Activated naive CD8-positive, alpha-beta T cell treated with anti-CD3 and anti-CD28 coated beads, Interleukin-2, amount 10 ng/mL, durations not matched to agents 7 days and 5 days (primary cell): ENCODE data around the gene CPNE2. TPM values are rescaled to one million over a fixed set of nuclear protein-coding genes. Genes with fewer than 3 reads are reported as not detected.

ENCODE experiments used
- ATAC-seq: fragments of 150-1000 bp; cut with Tn5 transposase; one replicate; pipeline ENCODE4 v1.10.0; 2021; ENCODE audit warnings: low read depth, moderate library complexity
- POLR2A ChIA-PET: fragments of 350-600 bp; sonication (Branson Sonifier 250); formaldehyde crosslinking; loops from one replicate; lab custom pipeline; 2021; ENCODE audit warnings: antibody characterized with exemption; lab: Charles Lee
- DNase-seq: peaks from one replicate; pipeline ENCODE4 v3.0.0; 2021
- H3K27ac Mint-ChIP-seq: one replicate; pipeline ENCODE4 v1.8.0; 2022; ENCODE audit warnings: mild to moderate bottlenecking, mixed read lengths
- H3K27me3 Mint-ChIP-seq: one replicate; pipeline ENCODE4 v1.8.0; 2022; ENCODE audit warnings: mild to moderate bottlenecking, moderate library complexity, mixed read lengths
- H3K36me3 Mint-ChIP-seq: one replicate; pipeline ENCODE4 v1.8.0; 2021; ENCODE audit warnings: mild to moderate bottlenecking, mixed read lengths
- H3K4me1 Mint-ChIP-seq: one replicate; pipeline ENCODE4 v1.8.0; 2021; ENCODE audit warnings: mixed read lengths
- H3K4me3 Mint-ChIP-seq: one replicate; pipeline ENCODE4 v1.8.0; 2022; ENCODE audit warnings: mild to moderate bottlenecking, moderate library complexity, mixed read lengths
- H3K9me3 Mint-ChIP-seq: one replicate; pipeline ENCODE4 v1.8.0; 2021; ENCODE audit warnings: mixed read lengths
- total RNA-seq, 2 experiments: library from RNA; stranded (reverse); gene quantifications; one replicate each; pipeline ENCODE4 v1.2.3, GENCODE V29; 2021

The CPNE2 gene
- total RNA-seq, 2 experiments from 2014 or later = 11.0 to 11.4 TPM

DNA sequence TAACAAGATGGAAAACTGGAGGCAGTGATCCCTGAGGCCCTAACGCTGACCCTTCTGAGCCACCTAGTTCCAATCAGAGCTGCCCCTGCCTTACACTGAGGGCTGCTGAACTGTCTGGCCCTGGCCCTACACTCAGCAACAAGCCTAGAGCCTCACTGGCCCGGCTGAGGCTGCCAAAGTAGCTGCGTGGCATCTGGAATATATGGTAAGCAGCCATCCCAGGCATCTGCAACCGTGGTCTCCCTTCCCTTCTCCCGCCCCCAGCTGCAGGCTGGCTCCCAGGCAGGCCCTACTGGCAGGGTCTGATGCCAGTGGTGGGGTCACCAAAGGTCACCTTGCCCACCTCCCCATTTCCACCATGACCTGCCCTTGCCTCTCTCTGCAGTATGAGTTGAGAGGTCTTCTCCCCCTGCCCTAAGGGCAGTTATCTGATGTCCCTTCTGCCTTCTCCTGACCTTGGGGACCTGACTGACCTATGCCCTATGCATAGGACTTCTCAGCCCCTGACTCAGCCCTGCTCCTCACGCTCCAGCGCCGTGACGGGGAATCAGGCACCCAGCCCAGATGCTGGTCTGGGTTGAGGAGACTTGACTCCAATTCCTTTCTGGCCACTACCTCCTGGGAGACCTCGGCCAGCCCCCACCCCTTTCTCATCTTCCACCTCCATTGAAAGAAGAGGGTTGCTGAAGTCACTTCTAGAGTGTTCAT is 45.3 kb downstream of the CPNE2 start:
- DNase-seq = peak; percentile 22
- Mint-ChIP-seq H3K4me1 (peaks cover 57% of the 10 kb centered on the region), H3K27me3 (no peaks in the 10 kb centered on the region), H3K4me3 (no peak overlapping the region), H3K27ac (peak overlapping the region; percentile 65), H3K36me3 (peaks cover 8% of the 10 kb centered on the region), H3K9me3 (no peaks in the 10 kb centered on the region)
- POLR2A ChIA-PET = interaction anchor here (1.5 kb wide), 1 partner anchor 10 kb away, joined by 4 read pairs; no protein-coding TSS in a partner anchor
- no peak for ATAC-seq

GRCh38 chr16:57138281-57138935 is 46.0 kb downstream of the CPNE2 start:
- ATAC-seq = no peak
- H3K27ac Mint-ChIP-seq = peak overlapping the region; percentile 65
- POLR2A ChIA-PET = no interaction called here

DNA sequence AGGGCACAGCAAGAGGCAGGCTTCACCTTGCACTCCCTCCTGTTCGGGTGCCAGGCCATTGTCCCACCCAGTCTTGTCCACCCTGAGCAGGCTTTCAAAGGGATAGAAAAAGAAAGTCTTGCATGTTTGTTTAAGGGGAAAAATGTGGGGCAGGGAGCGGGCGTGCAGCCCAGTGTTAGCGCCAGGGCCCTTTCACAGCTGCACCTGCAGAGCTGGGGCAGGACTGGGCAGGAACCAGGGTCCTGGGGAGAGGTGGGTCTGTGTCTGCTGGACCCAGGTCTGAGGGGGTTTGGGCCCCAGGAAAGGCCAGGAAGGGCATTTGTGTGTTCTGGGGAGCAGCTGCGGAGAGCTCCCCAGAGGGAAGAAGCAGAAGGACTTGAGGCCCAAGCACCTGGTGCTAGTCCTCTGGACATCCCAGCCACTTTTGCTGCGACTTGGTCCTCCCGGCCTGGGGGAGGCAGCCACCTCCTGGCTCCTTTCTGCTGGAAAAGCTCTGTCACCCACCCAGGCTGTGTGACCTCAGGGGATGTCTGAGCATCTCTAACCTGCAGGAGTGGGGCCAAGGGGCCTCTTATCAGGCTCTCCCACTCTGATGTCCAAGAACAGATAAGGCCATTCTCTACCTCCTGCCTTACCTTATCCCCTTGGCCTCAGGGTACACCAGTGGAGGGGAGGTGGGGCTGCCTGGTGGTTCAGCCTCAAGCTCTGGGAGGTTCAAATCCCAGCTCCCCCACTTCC is 48.7 kb downstream of the CPNE2 start:
- POLR2A ChIA-PET = interaction anchor here (0.9 to 1.5 kb wide), 3 partner anchors 10 to 48 kb away, joined by 3 to 13 read pairs (median 4); partner anchors contain the start of gene CPNE2
- Mint-ChIP-seq H3K27ac (peak overlapping the region; percentile 93), H3K9me3 (no peaks in the 10 kb centered on the region), H3K27me3 (no peaks in the 10 kb centered on the region), H3K4me3 (no peak overlapping the region), H3K36me3 (peaks cover 8% of the 10 kb centered on the region), H3K4me1 (peaks cover 34% of the 10 kb centered on the region)
- ATAC-seq (no peak), DNase-seq (peak; percentile 31)

More at GRCh38 chr16:57138281-57138935, 46.0 kb downstream of the CPNE2 start:
- peak; percentile 22 for DNase-seq
- peaks cover 55% of the 10 kb centered on the region for H3K4me1 Mint-ChIP-seq
- H3K4me3 Mint-ChIP-seq = no peak overlapping the region
- H3K27me3 Mint-ChIP-seq = no peaks in the 10 kb centered on the region
- peaks cover 8% of the 10 kb centered on the region for H3K36me3 Mint-ChIP-seq
- H3K9me3 Mint-ChIP-seq = no peaks in the 10 kb centered on the region

- DNase-seq = peak; percentile 35
- Mint-ChIP-seq H3K4me3 (peak overlapping the region; percentile 69), H3K9me3 (no peaks in the 10 kb centered on the region), H3K27me3 (no peaks in the 10 kb centered on the region), H3K4me1 (peaks cover 31% of the 10 kb centered on the region), H3K36me3 (peaks cover 8% of the 10 kb centered on the region), H3K27ac (peak overlapping the region; percentile 93)
- POLR2A ChIA-PET = interaction anchor here (0.9 to 1.5 kb wide), 3 partner anchors 9 to 49 kb away, joined by 3 to 13 read pairs (median 4); partner anchors contain the start of gene CPNE2
- ATAC-seq = peak; percentile 80
Observed at GRCh38 chr16:57141822-57142631, 49.6 kb downstream of the CPNE2 start.

GRCh38 chr16:57143149-57143921 is 51.0 kb downstream of the CPNE2 start:
- peaks cover 31% of the 10 kb centered on the region for H3K4me1 Mint-ChIP-seq
- H3K4me3 Mint-ChIP-seq = no peak overlapping the region
- H3K36me3 Mint-ChIP-seq = peaks cover 1% of the 10 kb centered on the region
- no peak for DNase-seq
- no peaks in the 10 kb centered on the region for H3K9me3 Mint-ChIP-seq
- ATAC-seq = no peak
- H3K27ac Mint-ChIP-seq = no peak overlapping the region
- H3K27me3 Mint-ChIP-seq = no peaks in the 10 kb centered on the region
- POLR2A ChIA-PET = interaction anchor here (1.2 to 2.4 kb wide), 2 partner anchors 8 to 10 kb away, joined by 3 to 8 read pairs; no protein-coding TSS in a partner anchor

GRCh38 chr16:57144027-57144426 is 51.6 kb downstream of the CPNE2 start:
- no peak for DNase-seq
- POLR2A ChIA-PET = interaction anchor here (1.2 to 2.4 kb wide), 2 partner anchors 8 to 11 kb away, joined by 3 to 8 read pairs; no protein-coding TSS in a partner anchor
- Mint-ChIP-seq H3K27ac (peak overlapping the region; percentile 48), H3K4me3 (no peak overlapping the region), H3K36me3 (peaks cover 1% of the 10 kb centered on the region), H3K4me1 (peaks cover 30% of the 10 kb centered on the region), H3K9me3 (no peaks in the 10 kb centered on the region), H3K27me3 (no peaks in the 10 kb centered on the region)
- no peak for ATAC-seq

GRCh38 chr16:57145046-57146021 is 53.0 kb downstream of the CPNE2 start:
- POLR2A ChIA-PET = interaction anchor here (0.5 to 2.4 kb wide), 3 partner anchors 12 to 169 kb away, joined by 3 to 8 read pairs (median 3); partner anchors contain the start of genes PSME3IP1 and RSPRY1
- Mint-ChIP-seq H3K4me3 (no peak overlapping the region), H3K27ac (no peak overlapping the region), H3K27me3 (no peaks in the 10 kb centered on the region), H3K9me3 (no peaks in the 10 kb centered on the region), H3K4me1 (peaks cover 25% of the 10 kb centered on the region), H3K36me3 (peaks cover 1% of the 10 kb centered on the region)
- ATAC-seq (no peak), DNase-seq (no peak)

DNA sequence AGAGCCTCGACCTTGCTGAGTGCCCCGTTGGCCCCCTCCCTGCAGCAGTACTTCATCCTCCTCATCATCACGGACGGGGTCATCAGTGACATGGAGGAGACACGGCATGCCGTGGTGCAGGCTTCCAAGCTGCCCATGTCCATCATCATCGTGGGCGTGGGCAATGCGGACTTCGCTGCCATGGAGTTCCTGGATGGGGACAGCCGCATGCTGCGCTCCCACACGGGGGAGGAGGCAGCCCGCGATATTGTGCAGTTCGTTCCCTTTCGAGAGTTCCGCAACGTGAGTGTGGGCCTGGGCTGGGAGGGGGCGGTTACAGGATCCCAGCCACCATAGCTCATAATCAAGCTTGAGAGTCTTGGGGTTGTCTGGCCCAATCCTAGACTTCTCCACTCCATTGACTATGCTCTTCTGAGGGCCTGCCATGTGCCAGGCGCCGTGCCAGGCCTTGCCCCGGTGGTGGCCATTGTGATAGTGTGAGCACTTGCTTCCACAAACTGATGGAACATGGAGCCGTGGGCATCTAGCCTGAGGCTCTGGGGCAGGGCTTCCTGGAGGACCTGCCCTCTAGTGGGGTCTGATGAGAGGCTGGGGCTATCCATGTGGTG is 53.8 kb downstream of the CPNE2 start:
- Mint-ChIP-seq H3K4me3 (no peak overlapping the region), H3K36me3 (peaks cover 1% of the 10 kb centered on the region), H3K4me1 (peaks cover 24% of the 10 kb centered on the region), H3K27ac (no peak overlapping the region), H3K9me3 (no peaks in the 10 kb centered on the region), H3K27me3 (no peaks in the 10 kb centered on the region)
- DNase-seq (no peak), ATAC-seq (no peak)
- POLR2A ChIA-PET = interaction anchor here (0.5 kb wide), 1 partner anchor 168 kb away, joined by 3 read pairs; no protein-coding TSS in a partner anchor

DNA sequence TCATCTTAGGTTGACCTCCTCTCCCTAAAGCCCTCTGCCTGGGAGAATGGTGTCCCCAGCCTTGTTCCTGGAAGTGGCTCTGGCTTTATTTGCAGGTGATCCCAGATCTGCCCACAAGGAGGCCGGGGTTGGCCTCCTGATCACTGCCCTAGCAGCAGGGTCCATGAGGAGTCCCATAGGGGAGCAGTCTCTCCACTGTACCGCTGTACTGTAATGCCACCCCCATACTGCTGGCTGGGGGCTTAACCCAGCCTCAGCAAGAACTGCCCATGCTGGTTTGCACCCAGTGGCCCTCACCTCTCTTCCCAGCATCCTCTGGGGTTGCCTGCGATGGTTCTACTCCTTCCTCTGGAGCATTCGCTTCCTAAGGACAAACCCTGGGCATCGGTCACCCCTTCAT is 54.4 kb downstream of the CPNE2 start:
- Mint-ChIP-seq H3K27me3 (no peaks in the 10 kb centered on the region), H3K9me3 (no peaks in the 10 kb centered on the region), H3K27ac (no peak overlapping the region), H3K36me3 (peaks cover 1% of the 10 kb centered on the region), H3K4me1 (peaks cover 20% of the 10 kb centered on the region), H3K4me3 (no peak overlapping the region)
- ATAC-seq (no peak), DNase-seq (no peak)
- POLR2A ChIA-PET = no interaction called here

DNA sequence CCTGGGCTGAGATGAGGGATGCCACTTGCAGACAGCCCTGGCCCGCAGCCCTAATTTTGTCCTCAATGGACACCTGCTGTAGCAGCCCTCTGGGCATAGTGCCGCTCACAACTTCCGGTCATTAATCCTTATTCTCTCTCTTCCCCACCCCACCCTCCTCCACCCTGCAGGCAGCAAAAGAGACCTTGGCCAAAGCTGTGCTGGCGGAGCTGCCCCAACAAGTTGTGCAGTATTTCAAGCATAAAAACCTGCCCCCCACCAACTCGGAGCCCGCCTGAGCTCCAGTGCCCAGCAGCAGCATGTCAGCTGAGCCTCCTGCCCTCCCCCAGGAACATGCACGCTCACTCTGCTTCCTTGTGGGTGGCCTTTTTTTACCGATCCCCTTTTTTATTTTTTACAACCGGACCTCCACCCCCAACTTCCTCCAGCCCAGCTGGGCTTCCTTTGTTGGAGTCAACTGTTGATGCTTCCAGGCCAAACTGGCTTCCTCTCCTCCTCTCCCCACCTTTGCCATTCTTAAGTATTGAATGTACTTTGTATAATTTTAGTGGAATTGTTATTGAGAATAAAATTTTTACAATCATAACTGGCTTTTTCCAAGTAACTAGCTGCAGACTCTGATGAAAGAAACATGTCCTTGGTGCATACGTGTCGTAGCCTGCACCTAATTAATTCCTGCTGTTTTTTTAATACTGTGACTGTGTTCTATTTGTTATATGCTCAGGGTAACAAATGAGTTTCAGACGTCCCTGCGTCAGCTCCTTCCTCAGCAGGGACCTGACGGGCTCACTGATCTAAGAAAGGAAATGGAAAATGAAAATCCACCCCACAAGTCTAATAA is 55.2 kb downstream of the CPNE2 start:
- Mint-ChIP-seq H3K27me3 (no peaks in the 10 kb centered on the region), H3K4me3 (no peak overlapping the region), H3K36me3 (peaks cover 4% of the 10 kb centered on the region), H3K27ac (peak overlapping the region; percentile 1), H3K9me3 (no peaks in the 10 kb centered on the region), H3K4me1 (peaks cover 19% of the 10 kb centered on the region)
- DNase-seq (no peak), ATAC-seq (no peak)
- POLR2A ChIA-PET = interaction anchor here (1.1 kb wide), 1 partner anchor 10 kb away, joined by 4 read pairs; no protein-coding TSS in a partner anchor
